Measurements from ENCODE around the gene RASGRF2. TPM values are rescaled to one million over a fixed set of nuclear protein-coding genes. Genes with fewer than 3 reads are reported as not detected.

RASGRF2 gene
- total and polyA plus RNA-seq, 8 donors = 1.1 to 2.7 (median 1.4) TPM

- FAIRE-seq (no peak), ATAC-seq (no peak), DNase-seq (no peak)
- Histone ChIP-seq H3K36me3 (no peaks in the 10 kb centered on the region), H3K9me3 (no peaks in the 10 kb centered on the region), H3K4me1 (no peaks in the 10 kb centered on the region), H3K27ac (no peak overlapping the region), H3K4me3 (no peak overlapping the region), H3K27me3 (no peaks in the 10 kb centered on the region)
- WGBS, 2 donors = 79 to 89% methylated on average over 6 of the region's 6 CpGs
- TF ChIP-seq CTCF (IDR thresholded peaks at IDR 0.05) = no peak
- intact Hi-C loops (cut with DNase I) = no loop called here
Observed at GRCh38 chr5:80919678-80920196, 40.4 kb upstream of the RASGRF2 start.

- Histone ChIP-seq H3K4me1 (no peaks in the 10 kb centered on the region), H3K27me3 (no peaks in the 10 kb centered on the region), H3K4me3 (no peak overlapping the region), H3K9me3 (no peaks in the 10 kb centered on the region), H3K36me3 (no peaks in the 10 kb centered on the region), H3K27ac (no peak overlapping the region)
- ATAC-seq = no peak
- FAIRE-seq = no peak
- intact Hi-C loops (cut with DNase I) = no loop called here
- DNase-seq = no peak
- no peak for TF ChIP-seq CTCF (IDR thresholded peaks at IDR 0.05)
Observed at GRCh38 chr5:80920333-80920732, 39.8 kb upstream of the RASGRF2 start.

- no peaks in the 10 kb centered on the region for H3K27me3 ChIP-seq
- intact Hi-C loops (cut with DNase I) = no loop called here
- H3K4me3 ChIP-seq = no peak overlapping the region
- DNase-seq (no peak), FAIRE-seq (no peak), ATAC-seq (no peak)
- no peaks in the 10 kb centered on the region for H3K9me3 ChIP-seq
- H3K27ac ChIP-seq = no peak overlapping the region
- H3K36me3 ChIP-seq = no peaks in the 10 kb centered on the region
- no peak for TF ChIP-seq CTCF (IDR thresholded peaks at IDR 0.05)
- H3K4me1 ChIP-seq = no peaks in the 10 kb centered on the region
Observed at GRCh38 chr5:80921026-80921425, 39.1 kb upstream of the RASGRF2 start.

GRCh38 chr5:80925931-80926330 lies 34.2 kb upstream of the RASGRF2 start:
- Histone ChIP-seq H3K9me3 (no peaks in the 10 kb centered on the region), H3K27me3 (no peaks in the 10 kb centered on the region), H3K4me1 (no peaks in the 10 kb centered on the region), H3K36me3 (no peaks in the 10 kb centered on the region), H3K4me3 (no peak overlapping the region), H3K27ac (no peak overlapping the region)
- intact Hi-C loops (cut with DNase I) = no loop called here
- FAIRE-seq = no peak
- ATAC-seq = no peak
- WGBS, 2 donors = 44 to 52% methylated on average over 1 of the region's 1 CpG
- no peak for TF ChIP-seq CTCF (IDR thresholded peaks at IDR 0.05)
- DNase-seq = no peak

GRCh38 chr5:80926536-80926935 lies 33.6 kb upstream of the RASGRF2 start:
- 64 to 70% methylated on average over 1 of the region's 1 CpG for WGBS, 2 donors
- H3K4me3 ChIP-seq = no peak overlapping the region
- H3K9me3 ChIP-seq = no peaks in the 10 kb centered on the region
- no peaks in the 10 kb centered on the region for H3K36me3 ChIP-seq
- TF ChIP-seq CTCF (IDR thresholded peaks at IDR 0.05) = no peak
- no peak for FAIRE-seq
- H3K27ac ChIP-seq = no peak overlapping the region
- no peak for ATAC-seq
- H3K27me3 ChIP-seq = no peaks in the 10 kb centered on the region
- intact Hi-C loops (cut with DNase I) = no loop called here
- no peaks in the 10 kb centered on the region for H3K4me1 ChIP-seq
- no peak for DNase-seq
